Activated B cell treated with CpG ODN at 0.5 μM for 24 hours (primary cell): ENCODE measurements around the gene APBB2. TPM values are rescaled to one million over a fixed set of nuclear protein-coding genes. Genes with fewer than 3 reads are reported as not detected.

Source experiments
- ATAC-seq: fragments of 200-7000 bp; cut with Tn5 transposase; one replicate; pipeline ENCODE4 v1.10.0; 2021; ENCODE audit warnings: low read depth, mild to moderate bottlenecking, moderate library complexity
- CTCF ChIA-PET: fragments of 350-600 bp; sonication (Branson Sonifier 250); formaldehyde crosslinking; loops from one replicate; lab custom pipeline; 2021; ENCODE audit warnings: antibody characterized with exemption; lab: Charles Lee
- POLR2A ChIA-PET: fragments of 350-600 bp; sonication (Branson Sonifier 250); formaldehyde crosslinking; loops from one replicate; lab custom pipeline; 2021; ENCODE audit warnings: antibody characterized with exemption; lab: Charles Lee
- DNase-seq: peaks from one replicate; pipeline ENCODE4 v3.0.0; 2022
- H3K27ac Mint-ChIP-seq: one replicate; pipeline ENCODE4 v1.8.0; 2020; ENCODE audit warnings: mixed read lengths
- H3K27me3 Mint-ChIP-seq: one replicate; pipeline ENCODE4 v1.8.0; 2021; ENCODE audit warnings: mixed read lengths
- H3K36me3 Mint-ChIP-seq: one replicate; pipeline ENCODE4 v1.8.0; 2021; ENCODE audit warnings: low read depth, mixed read lengths
- H3K4me1 Mint-ChIP-seq: one replicate; pipeline ENCODE4 v1.8.0; 2021; ENCODE audit warnings: mixed read lengths
- H3K4me3 Mint-ChIP-seq: one replicate; pipeline ENCODE4 v1.8.0; 2020; ENCODE audit warnings: mild to moderate bottlenecking, mixed read lengths
- H3K9me3 Mint-ChIP-seq: one replicate; pipeline ENCODE4 v1.8.0; 2020; ENCODE audit warnings: mixed read lengths
- intact Hi-C: fragments of 100-400 bp; cut with micrococcal nuclease; formaldehyde crosslinking; loops from one replicate; pipeline ENCODE4 v1.15.1; 2024
- total RNA-seq: library from RNA; stranded (reverse); gene quantifications from 2 replicates; pipeline ENCODE4 v1.2.3, GENCODE V29; 2022
- TF ChIP-seq, protein P1 (sequence below): fragments of 200-600 bp; IDR thresholded peaks from one replicate; pipeline ENCODE4 v1.8.0; 2022; ENCODE audit warnings: antibody characterized with exemption, mild to moderate bottlenecking

Gene APBB2
- total RNA-seq, 1 donor from 2014 or later = 3.7 TPM

GRCh38 chr4:40962551-40963180 is 251.7 kb downstream of the APBB2 start:
- POLR2A ChIA-PET = no interaction called here
- DNase-seq = no peak
- Mint-ChIP-seq H3K4me3 (no peak overlapping the region), H3K9me3 (no peaks in the 10 kb centered on the region), H3K36me3 (no peaks in the 10 kb centered on the region), H3K27me3 (no peaks in the 10 kb centered on the region), H3K27ac (no peak overlapping the region), H3K4me1 (no peaks in the 10 kb centered on the region)
- intact Hi-C loops = no loop called here
- CTCF ChIA-PET = no interaction called here
- TF ChIP-seq, protein P1, sequence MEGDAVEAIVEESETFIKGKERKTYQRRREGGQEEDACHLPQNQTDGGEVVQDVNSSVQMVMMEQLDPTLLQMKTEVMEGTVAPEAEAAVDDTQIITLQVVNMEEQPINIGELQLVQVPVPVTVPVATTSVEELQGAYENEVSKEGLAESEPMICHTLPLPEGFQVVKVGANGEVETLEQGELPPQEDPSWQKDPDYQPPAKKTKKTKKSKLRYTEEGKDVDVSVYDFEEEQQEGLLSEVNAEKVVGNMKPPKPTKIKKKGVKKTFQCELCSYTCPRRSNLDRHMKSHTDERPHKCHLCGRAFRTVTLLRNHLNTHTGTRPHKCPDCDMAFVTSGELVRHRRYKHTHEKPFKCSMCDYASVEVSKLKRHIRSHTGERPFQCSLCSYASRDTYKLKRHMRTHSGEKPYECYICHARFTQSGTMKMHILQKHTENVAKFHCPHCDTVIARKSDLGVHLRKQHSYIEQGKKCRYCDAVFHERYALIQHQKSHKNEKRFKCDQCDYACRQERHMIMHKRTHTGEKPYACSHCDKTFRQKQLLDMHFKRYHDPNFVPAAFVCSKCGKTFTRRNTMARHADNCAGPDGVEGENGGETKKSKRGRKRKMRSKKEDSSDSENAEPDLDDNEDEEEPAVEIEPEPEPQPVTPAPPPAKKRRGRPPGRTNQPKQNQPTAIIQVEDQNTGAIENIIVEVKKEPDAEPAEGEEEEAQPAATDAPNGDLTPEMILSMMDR = no peak
- no peak for ATAC-seq

DNA sequence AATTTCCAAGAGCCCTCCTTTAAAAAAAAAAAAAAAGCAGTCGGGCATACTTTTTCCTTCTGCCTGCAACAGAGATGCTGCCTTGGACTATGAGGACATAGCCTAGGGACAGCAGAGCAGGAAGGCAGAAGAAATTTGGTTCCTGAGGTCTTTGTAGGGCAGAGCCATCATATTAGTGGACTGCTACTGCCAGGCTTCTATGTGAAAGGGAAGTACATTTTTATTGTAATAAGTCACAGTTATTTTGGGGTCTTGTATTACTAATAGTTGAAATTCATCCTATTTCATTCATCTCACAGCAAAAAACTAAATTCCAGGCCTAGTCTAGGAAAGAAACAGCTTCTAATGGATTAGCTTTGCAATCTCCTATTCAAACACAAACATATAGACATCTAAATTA is 253.4 kb downstream of the APBB2 start:
- POLR2A ChIA-PET = no interaction called here
- CTCF ChIA-PET = no interaction called here
- Mint-ChIP-seq H3K9me3 (no peaks in the 10 kb centered on the region), H3K36me3 (no peaks in the 10 kb centered on the region), H3K27me3 (no peaks in the 10 kb centered on the region), H3K27ac (no peak overlapping the region), H3K4me3 (no peak overlapping the region), H3K4me1 (no peaks in the 10 kb centered on the region)
- DNase-seq (no peak), ATAC-seq (no peak)
- intact Hi-C loops = no loop called here
- TF ChIP-seq, protein P1 = no peak

GRCh38 chr4:40957281-40957680 is 257.1 kb downstream of the APBB2 start:
- TF ChIP-seq, protein P1 = no peak
- intact Hi-C loops = no loop called here
- H3K4me3 Mint-ChIP-seq = no peak overlapping the region
- H3K36me3 Mint-ChIP-seq = no peaks in the 10 kb centered on the region
- DNase-seq = no peak
- H3K27ac Mint-ChIP-seq = no peak overlapping the region
- H3K4me1 Mint-ChIP-seq = no peaks in the 10 kb centered on the region
- ChIA-PET POLR2A (no interaction called here), CTCF (no interaction called here)
- no peaks in the 10 kb centered on the region for H3K27me3 Mint-ChIP-seq
- no peaks in the 10 kb centered on the region for H3K9me3 Mint-ChIP-seq
- ATAC-seq = no peak

- H3K27me3 Mint-ChIP-seq = no peaks in the 10 kb centered on the region
- ChIA-PET POLR2A (no interaction called here), CTCF (no interaction called here)
- TF ChIP-seq, protein P1 = no peak
- intact Hi-C loops = no loop called here
- H3K36me3 Mint-ChIP-seq = no peaks in the 10 kb centered on the region
- H3K9me3 Mint-ChIP-seq = no peaks in the 10 kb centered on the region
- ATAC-seq = no peak
- no peak overlapping the region for H3K27ac Mint-ChIP-seq
- H3K4me1 Mint-ChIP-seq = no peaks in the 10 kb centered on the region
- DNase-seq = no peak
- no peak overlapping the region for H3K4me3 Mint-ChIP-seq
These were observed 257.6 kb downstream of the APBB2 start for GRCh38 chr4:40956721-40957255.

DNA sequence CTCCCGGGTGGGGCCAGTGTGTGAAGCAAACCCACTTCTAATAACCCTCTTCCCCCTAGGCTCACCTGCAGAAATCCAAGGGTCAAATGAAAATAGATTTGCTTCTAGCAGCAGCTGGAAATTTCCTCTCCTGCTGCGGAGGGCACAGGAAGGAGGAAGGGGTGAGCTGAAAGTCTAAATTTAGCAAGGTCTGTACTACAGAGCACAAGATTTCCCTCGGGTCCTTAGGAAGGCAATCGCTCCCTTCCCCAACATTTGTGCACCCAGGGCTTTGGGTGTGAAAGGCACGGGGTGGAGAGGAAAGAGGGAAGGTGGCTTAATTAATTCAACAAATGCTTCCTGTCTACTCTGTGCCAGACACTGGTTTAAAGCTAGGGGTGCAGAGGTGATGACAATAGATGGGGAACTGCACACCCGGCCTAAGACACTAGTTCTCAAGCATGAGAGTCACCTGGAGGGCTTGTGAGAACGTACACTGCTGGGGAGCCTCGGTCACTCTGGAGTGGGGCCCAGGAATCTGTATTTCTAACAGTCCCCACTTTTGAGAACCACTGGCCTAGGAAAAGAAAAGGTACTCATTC is 260.2 kb downstream of the APBB2 start:
- no peak overlapping the region for H3K4me3 Mint-ChIP-seq
- no peaks in the 10 kb centered on the region for H3K9me3 Mint-ChIP-seq
- ChIA-PET CTCF (no interaction called here), POLR2A (no interaction called here)
- ATAC-seq = no peak
- DNase-seq = no peak
- H3K27me3 Mint-ChIP-seq = no peaks in the 10 kb centered on the region
- H3K27ac Mint-ChIP-seq = no peak overlapping the region
- no peaks in the 10 kb centered on the region for H3K4me1 Mint-ChIP-seq
- intact Hi-C loops = no loop called here
- TF ChIP-seq, protein P1 = no peak
- H3K36me3 Mint-ChIP-seq = no peaks in the 10 kb centered on the region
